Osteocyte (in vitro differentiated cells): Measurements from ENCODE around the gene CDH13. TPM values are rescaled to one million over a fixed set of nuclear protein-coding genes. Genes with fewer than 3 reads are reported as not detected.

Experiments used
- DNase-seq: peaks from one replicate; pipeline ENCODE4 v3.0.0; 2021; ENCODE audit warnings: mixed read lengths; ENCODE audit not compliant: unreplicated experiment; ENCODE audit errors: extremely low spot score
- H3K27ac Mint-ChIP-seq: one replicate; pipeline ENCODE4 v1.8.0; 2021; ENCODE audit warnings: mild to moderate bottlenecking, mixed read lengths; ENCODE audit not compliant: unreplicated experiment
- H3K27me3 Mint-ChIP-seq: one replicate; pipeline ENCODE4 v1.8.0; 2021; ENCODE audit warnings: mixed read lengths; ENCODE audit not compliant: unreplicated experiment
- H3K36me3 Mint-ChIP-seq: one replicate; pipeline ENCODE4 v1.8.0; 2021; ENCODE audit warnings: mixed read lengths; ENCODE audit not compliant: unreplicated experiment
- H3K4me1 Mint-ChIP-seq: one replicate; pipeline ENCODE4 v1.8.0; 2021; ENCODE audit warnings: mixed read lengths; ENCODE audit not compliant: unreplicated experiment
- H3K4me3 Mint-ChIP-seq: one replicate; pipeline ENCODE4 v1.8.0; 2021; ENCODE audit warnings: mild to moderate bottlenecking, moderate library complexity, mixed read lengths; ENCODE audit not compliant: unreplicated experiment
- H3K9me3 Mint-ChIP-seq: one replicate; pipeline ENCODE4 v1.8.0; 2021; ENCODE audit warnings: mixed read lengths; ENCODE audit not compliant: unreplicated experiment
- CTCF ChIP-seq: fragments of 200-600 bp; sonication (generic); IDR thresholded peaks from 2 replicates; pipeline ENCODE4 v1.5.0; 2021; ENCODE audit warnings: antibody characterized with exemption, mild to moderate bottlenecking, moderate library complexity
- total RNA-seq: library from RNA; stranded (reverse); gene quantifications from 2 replicates; pipeline ENCODE4 v1.2.1, GENCODE V29; 2021

Gene CDH13
- total RNA-seq, 1 donor from 2014 or later: 27.0 TPM

- no peak for DNase-seq
- Mint-ChIP-seq H3K4me3 (no peak overlapping the region), H3K27ac (no peak overlapping the region), H3K9me3 (no peaks in the 10 kb centered on the region), H3K27me3 (no peaks in the 10 kb centered on the region), H3K36me3 (no peaks in the 10 kb centered on the region), H3K4me1 (peaks cover 3% of the 10 kb centered on the region)
- TF ChIP-seq CTCF: no peak
Measured at GRCh38 chr16:83117810-83118209, 491.0 kb downstream of the CDH13 start.

GRCh38 chr16:83118365-83118764 lies 491.6 kb downstream of the CDH13 start:
- no peak for TF ChIP-seq CTCF
- H3K9me3 Mint-ChIP-seq: no peaks in the 10 kb centered on the region
- H3K4me3 Mint-ChIP-seq: no peak overlapping the region
- H3K27ac Mint-ChIP-seq: no peak overlapping the region
- H3K27me3 Mint-ChIP-seq: no peaks in the 10 kb centered on the region
- no peak for DNase-seq
- no peaks in the 10 kb centered on the region for H3K36me3 Mint-ChIP-seq
- H3K4me1 Mint-ChIP-seq: peaks cover 3% of the 10 kb centered on the region

- Mint-ChIP-seq H3K36me3 (peaks cover 14% of the 10 kb centered on the region), H3K4me3 (no peak overlapping the region), H3K27ac (no peak overlapping the region), H3K9me3 (peaks cover 22% of the 10 kb centered on the region), H3K4me1 (no peaks in the 10 kb centered on the region), H3K27me3 (no peaks in the 10 kb centered on the region)
- DNase-seq: no peak
- no peak for TF ChIP-seq CTCF
Measured at GRCh38 chr16:83125999-83126568, 499.3 kb downstream of the CDH13 start.

GRCh38 chr16:83128041-83128440 lies 501.3 kb downstream of the CDH13 start:
- TF ChIP-seq CTCF: no peak
- no peaks in the 10 kb centered on the region for H3K27me3 Mint-ChIP-seq
- no peaks in the 10 kb centered on the region for H3K4me1 Mint-ChIP-seq
- H3K4me3 Mint-ChIP-seq: no peak overlapping the region
- peaks cover 14% of the 10 kb centered on the region for H3K36me3 Mint-ChIP-seq
- H3K9me3 Mint-ChIP-seq: peaks cover 22% of the 10 kb centered on the region
- DNase-seq: no peak
- no peak overlapping the region for H3K27ac Mint-ChIP-seq

GRCh38 chr16:83130039-83130438 lies 503.3 kb downstream of the CDH13 start:
- H3K27ac Mint-ChIP-seq: no peak overlapping the region
- H3K4me3 Mint-ChIP-seq: no peak overlapping the region
- TF ChIP-seq CTCF: no peak
- peaks cover 14% of the 10 kb centered on the region for H3K36me3 Mint-ChIP-seq
- H3K9me3 Mint-ChIP-seq: peaks cover 20% of the 10 kb centered on the region
- H3K27me3 Mint-ChIP-seq: no peaks in the 10 kb centered on the region
- no peaks in the 10 kb centered on the region for H3K4me1 Mint-ChIP-seq
- DNase-seq: no peak
